GM19328 (cell line): ENCODE data around the gene BTBD7.
"Not testable (repeated sequence)": the region's sequence is repeated elsewhere in the genome, so short reads cannot be mapped to it uniquely, and the experiment has no call there.

ENCODE experiments used
- ATAC-seq: cut with Tn5 transposase; IDR thresholded peaks from one replicate; pipeline ENCODE4 v1.9.1; 2021; ENCODE audit warnings: mild to moderate bottlenecking, moderate library complexity; ENCODE audit not compliant: unreplicated experiment

The BTBD7 gene

DNA sequence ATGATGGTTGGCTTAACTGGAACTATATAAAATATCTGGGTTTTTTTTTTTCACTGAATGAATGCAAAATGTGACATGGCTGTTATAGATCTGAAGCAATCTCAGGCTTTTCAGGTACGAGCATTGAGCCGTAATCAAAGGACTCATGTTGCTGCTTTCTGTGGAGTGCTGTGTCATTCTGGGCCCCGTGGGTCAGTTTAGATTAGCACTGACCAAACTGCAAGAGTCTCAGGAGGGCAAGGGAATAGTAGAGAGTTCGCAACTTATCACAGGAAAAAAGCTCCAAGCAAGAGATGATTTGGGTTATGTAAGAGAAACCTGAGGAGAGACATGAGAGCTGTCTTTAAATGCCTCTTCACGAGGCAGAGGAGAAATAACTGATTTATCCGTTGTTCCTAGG is 66.7 kb downstream of the BTBD7 start:
- ATAC-seq: no peak

DNA sequence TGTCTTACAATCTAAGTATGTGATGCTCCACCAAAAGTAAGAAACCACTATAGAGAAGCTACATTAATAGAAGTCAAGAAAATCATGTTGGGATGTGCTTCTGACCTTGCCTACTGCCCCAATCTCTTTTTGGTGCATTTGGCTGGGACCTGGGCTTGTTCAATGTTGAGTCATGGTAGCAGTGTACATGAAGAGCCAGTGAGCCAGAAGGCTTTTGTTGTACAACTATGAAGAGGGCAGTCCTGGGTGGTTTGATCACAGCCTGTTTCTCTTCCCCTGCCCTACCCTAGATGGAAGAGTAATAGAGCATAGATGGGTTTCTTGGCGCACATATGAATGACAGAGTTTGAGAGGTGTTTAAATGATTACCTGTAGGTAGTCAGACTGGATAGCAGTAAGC is 69.4 kb downstream of the BTBD7 start:
- no peak for ATAC-seq

DNA sequence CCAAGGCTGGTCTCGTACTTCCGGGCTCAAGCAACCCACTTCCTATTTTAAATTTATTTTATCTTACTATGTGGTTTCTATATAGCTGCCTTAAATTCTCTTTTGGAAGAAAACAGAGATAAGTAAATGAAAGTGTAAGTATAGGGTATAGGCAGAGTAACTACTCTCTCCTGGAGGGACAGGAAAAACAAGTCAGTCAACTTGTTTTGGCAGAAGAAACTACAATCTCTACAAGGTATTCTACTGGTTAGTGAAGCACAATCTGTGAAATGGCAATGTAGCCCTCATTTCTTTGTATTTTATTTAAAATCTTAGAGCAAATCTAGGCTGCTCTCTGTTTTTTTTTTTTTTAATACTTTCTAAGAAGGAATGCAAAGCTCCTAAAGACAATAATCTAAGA is 70.4 kb downstream of the BTBD7 start:
- no peak for ATAC-seq

DNA sequence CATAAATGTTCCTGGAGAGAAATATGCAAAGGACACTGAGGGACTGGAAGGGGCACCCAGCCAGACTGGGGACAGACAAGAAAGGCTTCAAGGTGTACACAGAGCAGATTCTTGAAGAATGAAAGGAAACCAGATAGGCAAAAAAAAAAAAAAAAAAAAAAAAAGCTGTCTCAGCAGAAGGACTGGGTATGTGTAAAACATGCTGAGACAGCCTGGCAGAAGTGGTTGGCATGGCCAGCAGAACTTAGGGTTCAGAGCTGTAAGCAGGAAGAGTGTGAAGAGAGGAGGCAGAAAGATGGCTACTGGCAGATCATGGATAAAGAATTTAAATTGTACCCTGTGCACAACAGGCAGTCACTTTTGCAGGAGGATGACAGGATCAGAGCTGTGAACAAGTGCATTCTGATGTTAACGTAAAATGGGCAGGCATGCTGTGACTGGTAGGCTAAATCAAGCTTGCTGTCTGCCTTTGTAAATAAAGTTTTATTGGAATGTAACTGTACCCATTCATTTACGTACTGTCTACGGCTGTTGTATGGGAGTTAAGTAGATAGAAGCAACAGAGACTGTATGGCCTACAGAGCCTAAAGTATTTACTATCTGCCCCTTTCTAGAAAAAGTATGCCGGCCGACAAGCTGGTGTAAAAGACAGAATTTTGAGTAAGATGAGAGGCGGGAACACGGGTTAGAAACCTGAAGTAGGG is 83.6 kb downstream of the BTBD7 start:
- no peak for ATAC-seq

DNA sequence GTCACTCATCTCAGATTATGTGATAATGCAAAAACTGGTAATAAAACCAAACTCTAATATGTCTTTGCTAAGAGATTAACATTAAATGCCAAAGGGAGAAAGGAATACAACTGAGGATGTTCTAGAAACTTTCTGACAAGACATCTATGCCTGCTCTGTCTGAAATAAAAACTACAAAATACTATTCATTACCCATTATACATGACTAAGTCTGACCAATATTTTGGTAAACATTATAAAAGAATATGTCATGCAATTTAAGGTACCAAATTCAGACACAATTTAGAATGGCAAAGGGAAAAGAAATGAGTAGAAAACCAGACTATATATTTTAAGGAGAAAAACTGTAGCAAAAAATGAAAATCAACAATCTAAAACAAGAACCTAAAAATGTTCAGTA is 86.3 kb downstream of the BTBD7 start:
- no peak for ATAC-seq

DNA sequence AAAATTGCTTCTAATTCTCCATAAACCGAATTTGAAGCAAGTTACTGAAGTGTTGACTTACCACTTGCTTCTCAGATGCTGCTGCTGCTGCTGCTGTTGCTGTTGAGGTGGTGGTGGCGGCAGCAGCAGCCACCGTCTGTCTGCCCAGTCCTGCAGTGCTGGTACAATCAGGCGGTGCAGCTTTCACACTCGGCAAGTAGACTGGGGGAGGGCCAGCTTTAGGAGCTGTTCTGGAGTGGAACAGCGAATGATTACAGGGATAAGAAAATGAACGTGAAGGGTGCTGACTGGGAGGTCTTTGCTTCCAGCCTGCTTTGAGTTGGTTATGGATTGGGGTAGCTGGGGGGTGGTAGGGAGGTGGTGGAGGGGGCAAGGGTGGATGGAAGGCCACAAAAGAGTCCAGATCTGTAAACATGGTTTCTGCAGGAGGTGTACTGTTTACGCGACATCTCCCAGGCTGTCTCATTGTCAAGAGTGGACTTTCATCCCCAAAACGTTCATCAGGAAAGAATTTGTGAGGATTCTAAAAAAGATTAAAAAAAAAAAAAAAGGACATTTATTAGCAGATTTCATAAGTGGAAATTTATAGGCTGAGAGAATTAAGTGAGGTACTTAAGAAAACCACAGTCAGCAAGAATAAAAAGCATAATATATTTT is 86.9 kb downstream of the BTBD7 start:
- ATAC-seq: no peak

DNA sequence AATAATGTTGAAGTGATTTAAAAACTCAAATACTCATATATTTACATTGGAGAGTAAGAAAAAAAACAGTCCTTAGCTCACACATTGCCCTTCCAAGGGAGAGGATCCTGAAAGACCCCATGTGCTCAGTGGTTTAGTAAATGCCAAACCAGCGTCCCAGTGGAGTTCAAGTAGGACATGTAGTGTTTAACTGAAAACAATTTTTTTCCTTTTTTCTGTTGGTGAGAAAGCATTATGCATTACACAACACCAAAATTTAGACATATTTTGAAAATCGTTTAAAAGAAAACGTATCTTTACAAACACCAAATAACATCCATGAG is 92.2 kb downstream of the BTBD7 start:
- no peak for ATAC-seq

DNA sequence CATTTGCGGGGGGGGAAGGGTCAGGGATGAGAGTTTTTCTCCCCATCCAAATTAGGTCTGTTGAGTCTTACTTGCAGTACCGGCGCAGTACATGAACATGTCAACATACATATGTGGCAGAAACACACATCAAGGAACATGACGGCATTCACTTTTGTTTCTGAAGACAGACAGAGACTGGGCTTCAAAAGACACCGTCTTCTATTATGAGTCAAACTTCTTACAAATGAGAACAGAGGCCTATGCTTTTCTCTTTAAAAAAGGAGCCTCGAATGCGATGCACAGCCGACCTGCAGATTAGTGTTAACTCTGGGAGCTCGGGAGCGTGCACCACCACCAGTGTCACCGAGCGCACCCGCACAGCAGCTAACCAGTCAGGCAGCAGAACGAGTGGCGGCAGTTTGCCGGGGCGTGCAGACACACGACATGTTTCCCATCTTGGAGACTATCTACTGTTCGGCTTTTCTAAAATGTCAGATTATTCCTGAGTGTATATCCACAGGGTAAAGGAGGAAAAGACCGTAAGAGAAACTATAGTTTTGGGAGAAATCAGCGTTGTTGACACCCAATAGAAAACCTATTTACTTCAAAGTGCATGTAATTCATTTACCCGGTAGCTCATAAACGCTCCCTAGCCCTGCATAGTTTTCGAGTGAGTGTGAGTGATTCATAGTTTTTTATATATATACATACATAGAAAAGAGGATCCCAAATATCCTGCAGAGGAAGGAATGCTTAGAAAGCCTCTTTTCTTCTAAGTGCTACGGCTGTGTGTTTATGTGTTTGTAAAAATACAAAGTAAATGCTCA is 92.8 kb downstream of the BTBD7 start:
- ATAC-seq: no peak

DNA sequence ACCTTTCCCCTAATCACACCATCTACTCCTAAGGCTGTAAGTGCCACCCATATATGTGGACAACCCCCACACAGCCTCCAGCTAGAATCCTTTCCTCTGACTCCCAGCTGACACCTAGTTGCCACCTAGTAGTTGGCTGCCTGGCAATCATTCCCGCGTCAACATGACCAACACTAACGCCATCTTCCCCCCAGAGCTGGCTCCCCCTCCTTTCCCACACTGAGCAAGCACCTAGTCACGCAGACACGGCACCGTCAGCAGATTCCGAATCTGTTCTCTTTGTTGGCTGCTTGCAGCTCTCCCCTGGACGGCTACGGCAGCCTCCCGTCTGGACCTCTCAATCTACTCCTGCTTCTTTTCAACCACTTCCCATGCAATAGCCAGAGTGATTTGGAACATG is 98.0 kb downstream of the BTBD7 start:
- ATAC-seq: no peak

DNA sequence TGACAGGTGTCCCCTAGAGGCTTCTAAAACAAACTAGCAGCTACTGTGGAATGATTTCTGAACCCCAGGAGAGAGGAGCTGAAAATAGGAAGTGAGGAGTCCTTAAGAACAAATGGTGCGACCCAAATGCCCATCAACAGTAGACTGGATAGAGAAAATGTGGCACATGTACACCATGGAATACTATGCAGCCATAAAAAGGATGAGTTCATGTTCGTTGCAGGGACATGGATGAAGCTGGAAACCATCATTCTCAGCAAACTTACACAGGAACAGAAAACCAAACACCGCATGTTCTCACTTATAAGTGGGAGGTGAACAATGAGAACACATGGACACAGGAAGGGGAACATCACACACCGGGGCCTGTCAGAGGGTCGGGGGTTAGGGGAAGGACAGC is 99.8 kb downstream of the BTBD7 start:
- not testable (repeated sequence) for ATAC-seq

DNA sequence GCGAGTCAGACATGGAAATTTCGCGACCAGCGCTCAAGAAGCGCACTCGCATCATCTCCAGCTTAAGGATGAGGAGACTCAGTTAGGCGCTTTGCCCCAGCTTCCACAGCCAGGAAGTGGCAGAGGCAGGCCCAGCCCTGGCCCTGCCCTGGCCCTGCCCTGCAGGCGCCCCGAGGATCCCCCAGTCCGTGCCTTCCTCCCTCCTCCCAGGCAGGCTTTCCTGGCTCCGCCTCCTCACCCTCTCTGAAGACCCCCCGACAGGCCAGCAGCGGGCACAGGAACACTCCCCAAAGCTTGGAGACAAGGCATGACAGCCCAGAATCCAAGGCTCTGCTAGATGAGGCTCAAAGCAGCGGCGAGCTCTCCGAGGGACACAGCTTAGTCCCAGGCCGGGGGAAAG is 100.7 kb downstream of the BTBD7 start:
- no peak for ATAC-seq

DNA sequence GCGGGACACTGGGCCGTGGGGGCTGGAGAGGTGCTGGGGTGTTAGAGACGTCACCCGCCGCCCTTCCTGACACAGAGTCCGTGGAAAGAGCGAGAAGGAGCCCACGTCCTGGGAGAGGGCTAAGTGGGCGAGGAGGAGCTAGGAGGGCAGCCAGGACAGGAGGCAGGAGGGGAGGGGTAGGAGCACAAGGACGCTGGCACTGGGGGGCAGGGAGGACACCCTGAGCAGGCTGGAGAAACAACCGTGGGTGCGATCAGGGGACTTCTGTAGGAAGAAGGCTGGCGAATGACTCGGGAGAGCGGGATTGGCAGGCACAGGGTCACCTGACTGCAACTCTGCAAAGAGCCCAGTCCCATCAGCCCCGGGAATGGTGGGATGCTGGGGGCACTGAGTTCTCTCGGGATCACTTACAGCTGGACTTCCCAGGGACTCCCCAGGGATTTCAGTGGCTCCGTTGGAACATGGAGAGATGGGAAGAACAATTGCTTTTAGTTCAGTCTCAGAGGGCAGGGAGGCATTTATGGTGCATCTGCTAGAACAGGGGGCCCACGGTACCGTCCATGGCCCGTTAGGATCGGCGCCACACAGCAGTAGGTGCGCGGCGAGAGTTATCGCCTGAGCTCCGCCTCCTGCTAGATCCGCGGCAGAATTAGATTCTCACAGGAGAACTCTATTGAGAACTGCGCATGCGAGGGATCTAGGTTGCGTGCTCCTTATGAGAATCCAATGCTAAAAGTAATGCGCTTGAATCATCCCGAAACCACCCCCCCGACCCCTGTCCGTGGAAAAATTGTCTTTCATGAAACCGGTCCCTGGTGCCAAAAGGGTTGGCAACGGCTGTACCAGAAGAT is 101.5 kb downstream of the BTBD7 start:
- ATAC-seq: no peak

DNA sequence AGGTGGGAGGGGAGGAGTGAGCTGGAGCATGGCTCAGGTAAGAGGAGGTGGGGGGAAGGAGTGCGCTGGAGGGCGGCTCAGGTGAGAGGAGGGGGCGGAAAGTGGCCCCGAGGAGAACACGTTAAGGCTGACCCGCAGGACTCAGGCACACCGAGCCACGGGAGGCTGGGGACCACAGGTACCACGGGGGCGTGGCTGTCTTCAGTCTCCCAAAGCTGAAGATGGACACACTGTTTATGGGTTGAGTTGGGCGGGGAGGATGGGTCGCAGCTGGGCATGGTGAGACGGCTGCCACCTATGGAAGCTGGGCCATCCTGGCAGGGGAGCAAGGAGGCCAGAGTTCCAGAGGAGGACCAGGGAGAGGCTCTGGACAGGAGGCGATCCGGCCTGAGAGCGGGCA is 102.3 kb downstream of the BTBD7 start:
- ATAC-seq: no peak

DNA sequence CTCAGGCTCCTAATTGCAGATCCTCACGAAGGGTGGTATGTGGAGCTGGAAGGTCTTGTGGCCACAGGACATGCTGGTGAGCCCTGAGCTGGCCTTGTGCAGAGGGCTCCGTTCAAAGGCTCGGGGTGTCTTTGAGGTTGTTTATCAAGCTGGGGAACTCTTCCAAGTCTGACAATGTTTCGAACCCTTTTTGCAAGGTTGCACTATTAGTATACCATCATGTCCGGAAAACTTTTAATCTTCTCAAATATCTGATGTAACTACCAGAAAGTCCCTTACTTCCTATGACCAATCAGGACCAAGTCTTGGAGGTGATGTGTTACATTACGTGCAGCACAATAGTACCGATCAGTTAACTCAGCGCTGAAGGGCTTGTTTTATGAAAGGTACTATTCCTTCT is 104.3 kb downstream of the BTBD7 start:
- no peak for ATAC-seq

DNA sequence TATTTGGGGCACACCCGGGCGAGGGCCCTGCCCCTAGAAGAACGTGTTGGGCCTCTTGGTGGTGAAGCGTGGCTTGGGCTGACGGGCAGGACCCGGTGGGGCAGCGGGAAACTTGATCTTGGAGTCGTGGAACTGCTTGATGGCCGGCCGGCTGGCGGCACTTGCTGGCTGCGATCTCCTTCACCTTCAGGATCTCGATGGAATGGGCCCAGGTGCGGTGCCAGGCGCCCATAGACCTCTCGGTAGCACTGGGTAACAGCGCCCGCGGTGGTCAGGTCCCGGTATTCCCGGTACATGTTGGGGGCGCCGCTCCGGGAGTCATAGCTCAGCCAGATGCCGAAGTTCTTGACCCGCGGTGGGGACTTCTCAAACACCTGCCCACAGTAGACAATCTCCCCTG is 109.3 kb downstream of the BTBD7 start:
- ATAC-seq: no peak

DNA sequence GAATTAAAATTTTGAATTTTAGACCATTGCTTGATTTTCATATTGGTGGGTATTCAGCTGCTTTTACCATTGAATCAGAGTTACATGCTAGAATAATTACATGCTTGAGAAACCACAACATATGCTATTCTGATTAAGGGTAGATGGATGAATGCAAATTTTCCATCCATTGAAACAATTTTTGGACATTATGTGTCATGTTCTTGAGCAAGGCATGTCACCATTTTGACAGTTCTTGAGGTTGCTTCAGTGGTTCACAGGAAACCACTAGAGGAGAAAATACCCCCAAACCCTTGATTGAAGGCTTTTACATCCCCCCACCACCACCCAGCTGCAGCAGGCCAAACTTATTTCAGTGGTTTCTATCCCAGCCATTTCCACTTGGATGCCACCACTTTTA is 112.3 kb downstream of the BTBD7 start:
- no peak for ATAC-seq

DNA sequence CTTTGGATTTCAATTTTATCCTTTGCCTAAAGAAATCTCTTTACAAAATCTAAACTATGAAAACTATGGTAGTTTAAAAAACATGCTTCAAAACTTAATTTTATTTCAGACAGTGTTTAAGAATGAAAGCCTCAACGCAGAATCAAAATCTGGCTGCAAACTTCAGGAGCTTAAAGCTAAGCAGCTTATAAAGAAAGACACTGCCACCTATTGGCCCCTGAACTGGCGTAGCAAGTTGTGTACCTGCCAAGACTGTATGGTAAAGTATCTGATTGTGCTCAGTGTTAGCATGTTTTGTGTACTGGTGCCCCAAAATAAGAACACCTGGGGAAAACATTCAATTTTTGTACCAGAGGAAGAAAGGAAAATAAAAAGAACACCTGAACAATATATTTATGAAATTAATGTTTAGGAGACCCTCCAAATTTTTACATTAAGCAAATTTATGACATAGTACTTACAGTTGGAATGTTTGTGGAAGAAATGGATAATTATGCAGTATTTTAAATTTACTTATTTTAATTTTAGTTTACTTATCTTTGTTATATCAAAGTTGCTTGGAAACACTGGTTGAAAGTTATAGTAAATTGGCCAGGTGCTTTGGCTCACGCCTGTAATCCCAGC is 113.6 kb downstream of the BTBD7 start:
- no peak for ATAC-seq

DNA sequence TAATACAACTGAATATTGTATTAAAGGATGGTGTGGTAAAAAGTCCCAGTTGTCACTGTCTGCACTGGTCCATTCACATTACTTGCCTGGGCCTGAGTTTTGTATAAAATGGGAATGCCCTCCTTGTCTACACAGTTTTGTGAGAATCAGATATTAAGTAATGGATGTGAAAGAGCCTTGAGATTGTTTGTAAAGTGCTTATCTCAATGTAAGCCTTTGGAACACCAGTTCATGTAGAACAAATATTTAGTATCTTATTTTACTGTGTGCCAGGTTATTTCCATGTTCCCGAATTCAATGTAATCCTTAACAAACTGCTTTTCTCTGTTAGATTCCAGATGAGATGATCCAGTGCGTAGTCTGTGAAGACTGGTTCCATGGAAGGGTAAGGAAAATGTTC is 118.2 kb downstream of the BTBD7 start:
- ATAC-seq: no peak

DNA sequence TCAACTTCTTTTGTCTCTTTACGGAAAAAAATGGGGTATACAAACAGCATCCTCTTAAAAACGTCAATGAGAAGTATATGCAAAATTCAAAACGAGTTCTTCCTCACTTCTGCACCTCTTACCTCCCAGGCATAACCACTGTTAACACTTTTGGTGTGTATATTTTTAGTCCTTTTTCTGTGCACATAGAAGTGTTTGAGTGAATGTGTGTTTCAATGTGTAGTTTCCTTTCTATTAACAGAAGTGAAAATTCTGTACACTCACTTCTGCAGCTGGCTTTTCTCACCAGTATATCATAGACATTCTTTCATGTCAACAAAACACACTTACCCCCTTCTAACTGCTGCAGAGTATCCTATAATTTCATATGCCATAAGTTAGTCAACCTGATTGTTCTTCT is 120.4 kb downstream of the BTBD7 start:
- peak; percentile 82 for ATAC-seq

DNA sequence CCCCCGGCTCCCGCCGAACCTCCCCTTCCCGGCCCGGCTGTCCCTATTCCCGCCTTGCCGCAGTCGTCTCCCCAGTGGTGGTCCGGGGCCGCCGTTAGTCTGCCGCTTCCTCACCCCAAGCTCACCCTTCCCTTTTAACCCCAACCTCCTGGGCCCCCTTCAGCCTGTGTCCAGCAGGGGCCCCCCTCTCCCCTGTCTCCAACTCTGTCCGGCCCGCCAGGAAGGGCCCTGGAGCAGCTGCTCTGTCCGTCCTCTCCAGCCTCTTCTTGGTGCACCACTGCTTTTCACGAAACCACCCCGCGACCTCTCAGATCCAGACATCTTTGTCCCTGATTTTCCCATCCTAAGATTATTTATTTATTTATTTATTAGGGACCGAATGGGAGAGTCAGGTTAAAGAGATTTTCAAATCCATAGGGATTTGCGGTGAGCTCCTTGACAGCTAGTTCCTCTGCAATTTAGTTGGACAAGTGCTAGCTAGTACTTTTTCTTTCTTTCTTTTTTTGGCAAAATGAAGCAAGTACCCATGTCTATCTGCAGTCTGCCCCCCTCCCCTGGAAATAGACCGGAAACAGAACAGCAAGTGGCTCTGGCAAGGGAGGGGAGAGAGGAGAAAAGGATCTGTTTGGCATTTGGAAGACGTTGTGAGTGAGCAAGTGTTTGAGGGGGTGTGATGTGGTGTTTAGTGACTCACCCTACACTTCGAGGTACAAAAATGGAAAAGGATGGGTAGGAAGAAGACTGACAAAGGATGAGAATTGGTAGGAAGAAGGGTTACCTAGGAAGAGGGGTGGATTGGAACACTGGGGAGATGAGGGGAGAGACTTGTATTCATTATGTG is 125.1 kb downstream of the BTBD7 start:
- peak; percentile 33 for ATAC-seq
